ENCODE data around the gene RBMS3. TPM values are rescaled to one million over a fixed set of nuclear protein-coding genes. Genes with fewer than 3 reads are reported as not detected.

Gene RBMS3
- total and polyA plus RNA-seq, 2 experiments from 2014 or later: 34.9 to 37.1 TPM

- no peak overlapping the region for H3K4me2 ChIP-seq
- H3K9me3 ChIP-seq (ENCODE audit: low read depth): no peaks in the 10 kb centered on the region
- H3K27ac ChIP-seq: no peak overlapping the region
- no peak overlapping the region for H2AFZ ChIP-seq
- no peak for DNase-seq (ENCODE audit: low spot score)
- H3K9me2 ChIP-seq (replicated peaks; ENCODE audit: insufficient read depth): no peaks in the 10 kb centered on the region
- WGBS (ENCODE audit: low lambda C conversion rate, missing lambda C conversion rate): 95% methylated on average over 10 of the region's 10 CpGs
- H3K27me3 ChIP-seq: no peaks in the 10 kb centered on the region
- H3K36me3 ChIP-seq (replicated peaks; ENCODE audit: insufficient read depth, low read depth): no peaks in the 10 kb centered on the region
- H3K79me2 ChIP-seq: no peaks in the 10 kb centered on the region
- H3K4me1 ChIP-seq (ENCODE audit: insufficient read depth): peaks cover 9% of the 10 kb centered on the region
- TF ChIP-seq EZH2 (IDR thresholded peaks at IDR 0.05; ENCODE audit: borderline replicate concordance) (no peak), CTCF (IDR thresholded peaks at IDR 0.05; ENCODE audit: poor library complexity) (no peak), EZH2phosphoT487 (IDR thresholded peaks at IDR 0.05; ENCODE audit: low read depth, severe bottlenecking, unreplicated experiment) (no peak)
- H3K4me3 ChIP-seq: no peak overlapping the region
- no peaks in the 10 kb centered on the region for H4K20me1 ChIP-seq (ENCODE audit: insufficient read depth, poor library complexity, severe bottlenecking)
These were observed 644.1 kb downstream of the RBMS3 start for GRCh38 chr3:29924783-29925561.

GRCh38 chr3:29926378-29926777 is 645.5 kb downstream of the RBMS3 start:
- WGBS (ENCODE audit: low lambda C conversion rate, missing lambda C conversion rate): 40% methylated on average over 2 of the region's 2 CpGs
- H3K27me3 ChIP-seq: no peaks in the 10 kb centered on the region
- DNase-seq (ENCODE audit: low spot score): no peak
- H3K27ac ChIP-seq: no peak overlapping the region
- H3K79me2 ChIP-seq: no peaks in the 10 kb centered on the region
- H2AFZ ChIP-seq: no peak overlapping the region
- TF ChIP-seq CTCF (IDR thresholded peaks at IDR 0.05; ENCODE audit: poor library complexity): no peak
- H3K36me3 ChIP-seq (replicated peaks; ENCODE audit: insufficient read depth, low read depth): no peaks in the 10 kb centered on the region
- H4K20me1 ChIP-seq (ENCODE audit: insufficient read depth, poor library complexity, severe bottlenecking): no peaks in the 10 kb centered on the region
- no peaks in the 10 kb centered on the region for H3K9me2 ChIP-seq (replicated peaks; ENCODE audit: insufficient read depth)
- H3K9me3 ChIP-seq (ENCODE audit: low read depth): no peaks in the 10 kb centered on the region
- peaks cover 9% of the 10 kb centered on the region for H3K4me1 ChIP-seq (ENCODE audit: insufficient read depth)
- H3K4me3 ChIP-seq: no peak overlapping the region
- H3K4me2 ChIP-seq: no peak overlapping the region

DNA sequence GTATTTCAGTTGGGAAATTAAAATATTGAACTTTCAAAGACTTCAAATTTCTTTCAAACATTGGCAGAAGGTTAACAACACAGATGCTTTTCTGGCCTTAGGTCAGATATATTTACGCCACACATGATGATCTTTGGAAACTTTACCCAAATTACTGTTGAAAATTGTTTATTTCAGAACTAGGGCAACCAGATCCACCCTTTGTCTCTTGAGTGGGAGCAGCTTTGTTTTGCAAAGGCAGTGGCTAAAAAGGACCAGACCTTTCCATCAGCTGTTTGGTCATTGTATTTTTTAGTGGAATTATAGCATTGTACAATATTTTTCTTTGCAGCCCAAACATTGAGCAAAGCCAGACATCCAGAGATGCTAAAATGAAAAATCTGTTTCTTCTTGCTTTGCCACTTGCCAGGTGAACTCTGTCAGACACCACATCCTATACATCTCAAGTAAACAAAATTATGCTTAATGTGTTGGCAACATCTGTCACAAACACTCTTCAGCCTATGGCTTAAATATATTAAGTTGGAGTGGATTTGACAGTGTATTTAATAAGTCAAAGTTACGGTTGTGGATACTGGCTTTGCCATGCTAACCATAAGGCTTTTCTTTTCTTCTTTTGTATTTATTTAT is 651.9 kb downstream of the RBMS3 start:
- no peaks in the 10 kb centered on the region for H3K36me3 ChIP-seq (replicated peaks; ENCODE audit: insufficient read depth, low read depth)
- no peaks in the 10 kb centered on the region for H3K9me2 ChIP-seq (replicated peaks; ENCODE audit: insufficient read depth)
- H3K4me1 ChIP-seq (ENCODE audit: insufficient read depth): no peaks in the 10 kb centered on the region
- H3K4me2 ChIP-seq: no peak overlapping the region
- H3K27ac ChIP-seq: no peak overlapping the region
- H4K20me1 ChIP-seq (ENCODE audit: insufficient read depth, poor library complexity, severe bottlenecking): no peaks in the 10 kb centered on the region
- H3K9me3 ChIP-seq (ENCODE audit: low read depth): no peaks in the 10 kb centered on the region
- H2AFZ ChIP-seq: no peak overlapping the region
- TF ChIP-seq EZH2 (IDR thresholded peaks at IDR 0.05; ENCODE audit: borderline replicate concordance) (no peak), CTCF (IDR thresholded peaks at IDR 0.05; ENCODE audit: poor library complexity) (no peak), EZH2phosphoT487 (IDR thresholded peaks at IDR 0.05; ENCODE audit: low read depth, severe bottlenecking, unreplicated experiment) (no peak)
- H3K79me2 ChIP-seq: no peaks in the 10 kb centered on the region
- WGBS (ENCODE audit: low lambda C conversion rate, missing lambda C conversion rate): 74% methylated on average over 2 of the region's 2 CpGs
- no peaks in the 10 kb centered on the region for H3K27me3 ChIP-seq
- H3K4me3 ChIP-seq: no peak overlapping the region
- no peak for DNase-seq (ENCODE audit: low spot score)

Measured in hepatocyte (in vitro differentiated cells).